ENCODE measurements around the gene CKS1B.
"Not testable (repeated sequence)": the region's sequence is repeated elsewhere in the genome, so short reads cannot be mapped to it uniquely, and the experiment has no call there.

Gene CKS1B

GRCh38 chr1:154964359-154964758 lies 10.1 kb upstream of the CKS1B start:
- DNase-seq = no peak

GRCh38 chr1:154966111-154966510 lies 8.4 kb upstream of the CKS1B start:
- no peak for DNase-seq

GRCh38 chr1:154967331-154967950 lies 7.0 kb upstream of the CKS1B start:
- no peak for DNase-seq

- DNase-seq = no peak
Observed at GRCh38 chr1:154968731-154969130, 5.8 kb upstream of the CKS1B start.

GRCh38 chr1:154969246-154969645 lies 5.2 kb upstream of the CKS1B start:
- DNase-seq = no peak

GRCh38 chr1:154969860-154970452 lies 4.5 kb upstream of the CKS1B start:
- peak in 3 of 14 donors; percentile 21 to 60 (median 47) for DNase-seq

GRCh38 chr1:154970631-154971340 lies 3.7 kb upstream of the CKS1B start, which contains the start of gene SHC1:
Gene SHC1, minus strand, starts transcription at chr1:154970747. Its CDS starts 221 bp downstream, at chr1:154970526.
- peak in 13 of 14 donors; percentile 20 to 95 (median 79) for DNase-seq

- no peak for DNase-seq
Observed at GRCh38 chr1:154971341-154971998, 3.0 kb upstream of the CKS1B start.

- DNase-seq = no peak
Observed at GRCh38 chr1:154972213-154972516, 2.3 kb upstream of the CKS1B start.

- DNase-seq = peak in 6 of 14 donors; percentile 11 to 78 (median 28)
Observed at GRCh38 chr1:154972517-154973343, 1.8 kb upstream of the CKS1B start.

- DNase-seq = peak; percentile 16 to 86 (median 71)
Observed at GRCh38 chr1:154973344-154974101, 958 bp upstream of the CKS1B start.

GRCh38 chr1:154974808-154975408 lies 427 bp downstream of the CKS1B start:
- DNase-seq = peak; percentile 84 to 99 (median 98)

GRCh38 chr1:154975409-154976059 lies 1.1 kb downstream of the CKS1B start:
- peak in 8 of 14 donors; percentile 9 to 47 (median 22) for DNase-seq

GRCh38 chr1:154977762-154978161 lies 3.3 kb downstream of the CKS1B start:
- DNase-seq = not testable (repeated sequence)

GRCh38 chr1:154978360-154978759 lies 3.9 kb downstream of the CKS1B start:
- DNase-seq = no peak

GRCh38 chr1:154982341-154982740 lies 7.9 kb downstream of the CKS1B start:
- no peak for DNase-seq

- peak; percentile 66 to 98 (median 94) for DNase-seq
Observed at GRCh38 chr1:154982897-154983648, 8.6 kb downstream of the CKS1B start, which contains the start of gene FLAD1. Gene FLAD1, plus strand, starts transcription at chr1:154983344. Its CDS starts 351 bp downstream, at chr1:154983695.

- no peak for DNase-seq
Observed at GRCh38 chr1:154983776-154984466, 9.4 kb downstream of the CKS1B start.

- not testable (repeated sequence) for DNase-seq
Observed at GRCh38 chr1:154986736-154987135, 12.3 kb downstream of the CKS1B start.

All from C1 segment of cervical spinal cord (tissue), 14 donors.